GM10847 (cell line): ENCODE data around the gene CEMP1.
A peak's percentile ranks its signal among the peaks of the same experiment; 100 is the strongest.

Experiments used
- POLR2A ChIP-seq: IDR thresholded peaks from 2 replicates; pipeline ENCODE4 v1.6.1; 2011; ENCODE audit not compliant: insufficient read length; ENCODE audit errors: extremely low read depth

CEMP1 gene

GRCh38 chr16:2526135-2526534 lies 5.1 kb downstream of the CEMP1 start:
- no peak for TF ChIP-seq POLR2A

GRCh38 chr16:2524339-2524938 lies 6.8 kb downstream of the CEMP1 start:
- no peak for TF ChIP-seq POLR2A

GRCh38 chr16:2523801-2524231 lies 7.4 kb downstream of the CEMP1 start:
- TF ChIP-seq POLR2A, result no peak

- TF ChIP-seq POLR2A, result no peak
These were observed 10.2 kb downstream of the CEMP1 start for GRCh38 chr16:2520784-2521531.

- peak; percentile 60 for TF ChIP-seq POLR2A
These were observed 11.0 kb downstream of the CEMP1 start, which contains the start of gene AMDHD2 for GRCh38 chr16:2520097-2520783. AMDHD2 (plus strand) TSS chr16:2520371; CDS start chr16:2520459, 88 bp downstream.

DNA sequence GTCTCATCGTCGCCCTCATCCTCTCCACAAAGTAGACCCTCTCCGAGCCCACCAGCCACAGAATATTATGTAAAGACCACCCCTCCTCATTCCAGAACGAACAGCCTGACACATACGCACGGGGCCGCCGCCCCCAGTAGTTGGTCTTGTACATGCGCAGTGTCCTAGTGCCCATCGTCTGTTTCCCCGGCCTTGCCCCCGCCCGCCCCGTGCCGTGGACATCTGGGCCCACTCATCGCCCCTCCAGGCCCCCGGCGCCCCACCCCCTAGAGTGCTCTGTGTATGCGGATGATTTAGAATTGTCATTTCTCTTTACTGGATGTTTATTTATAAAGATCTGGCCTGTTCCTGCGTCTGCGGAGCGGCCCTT lies 11.5 kb downstream of the CEMP1 start:
- no peak for TF ChIP-seq POLR2A

DNA sequence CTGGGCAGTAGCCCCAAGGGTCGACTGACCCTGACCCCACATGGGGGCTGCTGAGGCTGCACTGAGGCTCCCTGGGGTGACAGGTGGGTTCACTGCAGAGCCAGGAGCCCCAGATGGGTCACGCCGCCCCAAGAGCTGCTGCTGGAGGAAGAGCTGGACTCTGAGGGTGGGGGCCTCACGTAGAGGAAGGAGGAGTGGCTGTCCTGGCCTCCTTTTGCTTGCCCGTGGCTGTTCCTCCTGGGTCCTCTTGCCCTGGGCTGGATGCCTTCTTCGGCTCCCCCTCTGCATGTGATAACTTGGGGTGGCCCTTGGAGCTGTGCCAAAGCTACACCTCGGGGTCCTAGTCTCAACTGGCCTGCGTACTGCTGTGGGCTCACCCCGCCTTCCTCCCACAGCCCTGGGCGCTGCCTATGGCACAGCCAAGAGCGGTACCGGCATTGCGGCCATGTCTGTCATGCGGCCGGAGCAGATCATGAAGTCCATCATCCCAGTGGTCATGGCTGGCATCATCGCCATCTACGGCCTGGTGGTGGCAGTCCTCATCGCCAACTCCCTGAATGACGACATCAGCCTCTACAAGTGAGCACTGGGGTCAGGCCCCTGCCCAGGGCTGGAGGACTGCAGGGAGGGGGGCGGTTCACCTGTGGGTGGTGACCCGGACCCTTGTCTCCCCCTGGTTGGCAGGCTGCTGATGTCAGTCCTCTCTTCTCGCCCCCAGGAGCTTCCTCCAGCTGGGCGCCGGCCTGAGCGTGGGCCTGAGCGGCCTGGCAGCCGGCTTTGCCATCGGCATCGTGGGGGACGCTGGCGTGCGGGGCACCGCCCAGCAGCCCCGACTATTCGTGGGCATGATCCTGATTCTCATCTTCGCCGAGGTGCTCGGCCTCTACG lies 12.1 kb downstream of the CEMP1 start:
- no peak for TF ChIP-seq POLR2A

- TF ChIP-seq POLR2A, result no peak
These were observed 13.1 kb downstream of the CEMP1 start for GRCh38 chr16:2517954-2518605.

DNA sequence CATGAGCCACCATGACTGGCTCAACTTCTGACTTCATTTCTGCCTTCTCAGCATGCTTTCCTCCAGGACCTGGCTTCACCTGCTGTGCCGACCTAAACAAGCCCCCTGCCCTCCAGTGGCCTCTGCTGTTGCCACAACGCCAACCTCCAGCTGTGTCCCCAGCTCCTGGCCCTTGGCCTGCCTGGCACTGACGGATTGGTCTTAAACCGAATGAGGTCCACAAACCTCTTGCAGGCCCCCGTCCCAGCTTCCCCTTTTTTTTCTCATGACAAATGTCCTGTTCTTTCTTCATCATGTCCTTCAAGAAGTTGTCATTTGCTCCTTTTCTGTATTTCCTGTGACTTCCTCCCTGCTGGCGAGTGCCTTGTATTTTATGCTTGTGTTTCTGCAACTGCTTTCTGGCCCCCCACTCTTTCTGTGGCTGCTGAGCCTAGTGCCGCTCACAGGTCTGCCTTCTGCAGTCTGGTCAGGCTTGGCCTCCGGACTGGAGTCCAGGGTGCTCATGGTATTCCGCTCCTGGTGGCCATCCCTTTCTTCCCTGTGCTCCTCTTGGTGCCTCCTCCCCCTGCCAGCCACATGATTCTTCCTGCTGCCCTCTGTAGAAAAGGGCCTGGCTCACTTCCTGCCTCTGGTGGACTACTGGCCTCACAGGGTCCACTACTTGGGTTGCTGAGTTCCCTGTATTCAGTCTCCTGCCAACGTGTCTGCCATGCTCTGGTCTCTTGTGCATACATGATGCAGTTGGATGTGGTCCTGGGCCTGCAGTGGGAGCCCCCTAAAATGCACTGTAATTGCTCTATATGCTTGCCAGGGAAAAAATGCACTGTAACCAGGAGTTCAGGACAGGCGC lies 14.6 kb downstream of the CEMP1 start:
- no peak for TF ChIP-seq POLR2A

DNA sequence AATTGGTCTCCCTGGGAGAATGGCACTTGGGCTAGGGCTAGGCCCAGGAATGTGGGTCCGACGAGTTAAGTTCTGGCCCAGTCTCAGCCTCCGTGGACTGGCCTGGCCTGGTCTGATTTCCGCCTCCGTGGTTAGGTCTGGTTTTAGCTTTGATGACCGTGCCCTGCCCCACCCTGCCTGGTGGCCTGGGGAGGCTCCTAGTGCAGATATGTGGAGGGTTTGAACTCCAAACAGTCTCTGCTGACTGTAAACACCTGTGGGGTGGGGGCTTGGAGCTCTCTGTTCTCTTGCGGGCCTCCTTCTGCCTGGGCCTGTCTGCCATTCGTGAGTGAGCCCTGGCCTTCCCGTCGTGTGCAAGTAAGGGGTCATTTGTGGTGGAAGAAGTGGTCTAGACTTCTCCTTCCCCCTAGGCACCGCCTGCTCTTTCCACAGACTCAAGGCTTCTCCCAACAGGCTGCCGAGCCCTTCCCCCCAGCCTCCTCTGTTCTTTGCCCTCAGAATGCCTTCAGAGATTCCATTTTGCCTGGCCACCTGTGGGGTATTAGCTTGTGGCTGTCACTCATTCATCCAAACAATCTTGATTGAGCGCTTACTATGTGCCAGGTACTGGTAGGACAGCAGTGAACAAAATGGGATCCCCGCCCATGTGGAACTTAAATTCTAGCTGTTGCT lies 15.9 kb downstream of the CEMP1 start:
- TF ChIP-seq POLR2A, result no peak

- TF ChIP-seq POLR2A, result no peak
These were observed 16.7 kb downstream of the CEMP1 start for GRCh38 chr16:2514333-2515179.

DNA sequence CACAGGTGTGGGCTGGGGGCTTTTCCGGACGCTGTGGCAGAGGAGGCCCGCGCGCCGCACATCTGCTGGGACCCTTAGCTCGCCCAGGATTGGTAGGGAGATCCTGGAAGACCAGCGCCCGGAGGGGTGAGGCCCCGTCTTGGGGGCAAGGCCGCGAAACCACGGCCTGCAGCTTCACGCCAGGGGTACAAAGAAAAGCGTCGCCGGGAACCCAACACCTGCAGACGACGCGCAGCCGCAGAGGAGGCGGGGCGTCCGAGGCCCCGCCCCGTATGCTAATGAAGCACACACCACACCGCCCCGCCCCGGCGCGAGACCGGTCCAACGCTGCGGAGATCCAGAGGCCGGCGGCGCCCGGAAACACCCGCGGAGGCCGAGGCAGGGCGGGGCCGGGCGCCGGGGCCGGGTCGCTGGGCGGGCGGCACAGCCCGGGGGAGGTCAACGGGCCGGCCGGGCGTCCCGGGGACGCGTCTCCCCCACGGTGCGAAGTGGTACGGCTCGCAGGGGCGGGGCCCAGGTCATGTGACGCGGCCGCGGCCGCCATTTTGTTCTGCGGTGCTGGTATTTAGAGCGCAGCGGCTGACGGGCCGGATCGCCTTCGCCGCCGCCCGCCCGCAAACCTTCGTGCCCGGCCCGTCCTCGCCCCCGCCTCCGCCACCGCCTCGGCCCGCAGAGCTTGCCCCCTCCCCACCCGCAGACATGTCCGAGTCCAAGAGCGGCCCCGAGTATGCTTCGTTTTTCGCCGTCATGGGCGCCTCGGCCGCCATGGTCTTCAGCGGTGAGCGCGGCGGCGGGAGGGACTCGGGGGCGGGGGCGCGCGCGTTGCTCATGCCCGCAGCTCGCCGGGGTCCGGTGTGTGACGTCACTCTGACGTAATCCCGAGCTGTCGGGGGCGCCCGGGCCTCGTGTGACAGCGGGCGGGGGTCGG lies 17.5 kb downstream of the CEMP1 start, which contains the start of gene ATP6V0C:
TSS of gene ATP6V0C (plus strand) at position 548 of the 928 bp plus-strand sequence. CDS start at position 700, 152 bp downstream.
- peak; percentile 90 for TF ChIP-seq POLR2A
